Measurements from ENCODE around the gene ARHGEF28.

DNA sequence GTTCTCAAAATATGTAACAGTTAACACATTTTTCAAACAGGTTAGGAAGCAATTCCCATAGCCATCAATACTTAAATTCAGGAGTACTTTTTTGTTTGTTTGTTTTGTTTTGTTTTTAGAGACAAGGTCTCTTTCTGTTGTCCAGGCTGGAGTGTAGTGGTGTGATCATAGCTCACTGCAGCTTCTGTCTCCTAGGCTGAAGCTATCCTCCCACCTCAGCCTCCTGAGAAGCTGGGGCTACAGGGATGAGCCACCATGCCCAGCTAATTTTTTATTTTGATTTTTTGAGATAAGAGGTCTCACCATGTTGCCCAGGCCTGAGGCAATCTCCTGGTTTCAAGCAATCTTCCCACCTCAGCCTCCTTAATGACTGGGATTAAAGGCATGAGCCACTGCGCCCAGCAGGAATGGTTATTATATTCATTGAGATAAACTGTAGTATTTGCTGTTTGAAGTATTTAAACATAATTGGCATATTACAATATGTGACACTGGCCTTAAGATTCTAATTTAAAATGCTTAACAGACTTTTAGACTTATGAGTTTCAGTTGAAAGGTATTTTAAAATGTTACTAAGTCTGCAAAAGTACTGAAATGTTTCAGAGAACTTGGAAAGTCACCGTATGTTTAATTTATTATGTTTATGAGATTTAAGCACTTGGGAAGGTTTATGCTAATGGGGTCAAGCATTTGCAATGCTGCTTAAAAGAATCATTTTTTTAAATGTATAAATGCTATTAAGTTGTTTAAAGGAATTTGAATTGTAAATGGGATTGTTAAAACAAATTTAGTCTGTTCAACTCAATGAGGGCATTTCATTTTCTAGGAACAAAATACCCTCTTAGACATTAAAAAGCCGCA lies 43.5 kb upstream of the ARHGEF28 start:
- TF ChIP-seq, protein P1, sequence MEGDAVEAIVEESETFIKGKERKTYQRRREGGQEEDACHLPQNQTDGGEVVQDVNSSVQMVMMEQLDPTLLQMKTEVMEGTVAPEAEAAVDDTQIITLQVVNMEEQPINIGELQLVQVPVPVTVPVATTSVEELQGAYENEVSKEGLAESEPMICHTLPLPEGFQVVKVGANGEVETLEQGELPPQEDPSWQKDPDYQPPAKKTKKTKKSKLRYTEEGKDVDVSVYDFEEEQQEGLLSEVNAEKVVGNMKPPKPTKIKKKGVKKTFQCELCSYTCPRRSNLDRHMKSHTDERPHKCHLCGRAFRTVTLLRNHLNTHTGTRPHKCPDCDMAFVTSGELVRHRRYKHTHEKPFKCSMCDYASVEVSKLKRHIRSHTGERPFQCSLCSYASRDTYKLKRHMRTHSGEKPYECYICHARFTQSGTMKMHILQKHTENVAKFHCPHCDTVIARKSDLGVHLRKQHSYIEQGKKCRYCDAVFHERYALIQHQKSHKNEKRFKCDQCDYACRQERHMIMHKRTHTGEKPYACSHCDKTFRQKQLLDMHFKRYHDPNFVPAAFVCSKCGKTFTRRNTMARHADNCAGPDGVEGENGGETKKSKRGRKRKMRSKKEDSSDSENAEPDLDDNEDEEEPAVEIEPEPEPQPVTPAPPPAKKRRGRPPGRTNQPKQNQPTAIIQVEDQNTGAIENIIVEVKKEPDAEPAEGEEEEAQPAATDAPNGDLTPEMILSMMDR (IDR thresholded peaks at IDR 0.05): no peak
- no peak for TF ChIP-seq POLR2A (IDR thresholded peaks at IDR 0.05)
